HEK293 (cell line): ENCODE measurements around the gene NUMB.

Source experiments
- CTCF ChIA-PET: fragments of 350-600 bp; formaldehyde crosslinking; extraction: SDS; loops from one replicate; lab custom pipeline; 2021; ENCODE audit warnings: antibody characterized with exemption; lab: Yijun Ruan, JAX
- POLR2A ChIA-PET: fragments of 300-600 bp; formaldehyde crosslinking; extraction: SDS; loops from one replicate; lab custom pipeline; 2020; ENCODE audit warnings: antibody characterized with exemption, inconsistent platforms; lab: Yijun Ruan, JAX
- H3K27ac ChIP-seq: fragments of 200-500 bp; sonication (Bioruptor generic); 2 replicates; pipeline ENCODE4 v1.5.1; 2014; ENCODE audit warnings: low read depth, low read length, control low read depth, inconsistent platforms; ENCODE audit errors: extremely low read depth
- H3K36me3 ChIP-seq, 2 experiments: fragments of 200-500 bp in 1 of 2; sonication (Bioruptor generic) in 1 of 2; 1 replicate in 1 of 2; 2 replicates in 1 of 2; pipeline ENCODE4 v1.5.1; 2014 to 2017; ENCODE audit warnings: inconsistent platforms in 2 of 2, low read length in 2 of 2; ENCODE audit not compliant: control insufficient read depth in 2 of 2, insufficient read depth in 1 of 2
- H3K4me1 ChIP-seq: fragments of 200-500 bp; sonication (Bioruptor generic); 2 replicates; pipeline ENCODE4 v1.5.1; 2014; ENCODE audit warnings: mild to moderate bottlenecking, low read length, inconsistent platforms; ENCODE audit not compliant: control insufficient read depth, insufficient read depth
- H3K4me3 ChIP-seq: 2 replicates; pipeline ENCODE4 v1.5.1; 2011; ENCODE audit warnings: low read depth, mild to moderate bottlenecking, control low read depth, low read length, moderate library complexity
- H3K9me3 ChIP-seq: fragments of 200-500 bp; sonication (Bioruptor generic); 2 replicates; pipeline ENCODE4 v1.5.1; 2014; ENCODE audit warnings: low read depth, low read length, inconsistent platforms; ENCODE audit not compliant: control insufficient read depth, insufficient read depth
- BCL11B ChIP-seq: fragments of 450-650 bp; formaldehyde crosslinking; IDR thresholded peaks from 2 replicates; pipeline ENCODE4 v1.5.1; 2016; ENCODE audit warnings: low read depth, missing biosample characterization, missing genetic modification characterization
- EGR2 ChIP-seq: fragments of 450-650 bp; formaldehyde crosslinking; IDR thresholded peaks from 2 replicates; pipeline ENCODE4 v1.5.1; 2016; ENCODE audit warnings: low read depth, missing biosample characterization, missing genetic modification characterization
- GLI2 ChIP-seq: fragments of 450-650 bp; formaldehyde crosslinking; IDR thresholded peaks from 2 replicates; pipeline ENCODE4; 2017; ENCODE audit warnings: missing biosample characterization, missing genetic modification characterization, low read depth, borderline replicate concordance
- GLI4 ChIP-seq: fragments of 450-650 bp; formaldehyde crosslinking; IDR thresholded peaks from 2 replicates; pipeline ENCODE4 v1.5.1; 2016; ENCODE audit warnings: missing biosample characterization, missing genetic modification characterization
- GLIS1 ChIP-seq: fragments of 450-650 bp; formaldehyde crosslinking; IDR thresholded peaks from 2 replicates; pipeline ENCODE4 v1.5.1; 2016; ENCODE audit warnings: missing biosample characterization, missing genetic modification characterization
- GLIS2 ChIP-seq: fragments of 450-650 bp; formaldehyde crosslinking; IDR thresholded peaks from 2 replicates; pipeline ENCODE4 v1.5.1; 2016; ENCODE audit warnings: missing biosample characterization, missing genetic modification characterization
- KLF9 ChIP-seq: fragments of 450-650 bp; formaldehyde crosslinking; IDR thresholded peaks from 2 replicates; pipeline ENCODE4 v1.5.1; 2016; ENCODE audit warnings: missing biosample characterization, missing genetic modification characterization, low read depth
- SP7 ChIP-seq: fragments of 450-650 bp; formaldehyde crosslinking; IDR thresholded peaks from 2 replicates; pipeline ENCODE4 v1.5.1; 2016; ENCODE audit warnings: missing biosample characterization, missing genetic modification characterization
- TCF7L2 ChIP-seq: IDR thresholded peaks from 2 replicates; pipeline ENCODE4 v1.6.1; 2011; ENCODE audit warnings: low read depth, mild to moderate bottlenecking, inconsistent platforms, low read length, moderate library complexity, borderline replicate concordance
- YY2 ChIP-seq: fragments of 450-650 bp; formaldehyde crosslinking; IDR thresholded peaks from 2 replicates; pipeline ENCODE4 v1.5.1; 2016; ENCODE audit warnings: missing biosample characterization, missing genetic modification characterization
- ZBTB17 ChIP-seq: fragments of 450-650 bp; formaldehyde crosslinking; IDR thresholded peaks from 2 replicates; pipeline ENCODE4 v1.5.1; 2016; ENCODE audit warnings: missing biosample characterization, missing genetic modification characterization
- ZBTB20 ChIP-seq: fragments of 450-650 bp; formaldehyde crosslinking; IDR thresholded peaks from 2 replicates; pipeline ENCODE4 v1.5.1; 2016; ENCODE audit warnings: missing biosample characterization, missing genetic modification characterization
- ZBTB8A ChIP-seq: fragments of 450-650 bp; formaldehyde crosslinking; IDR thresholded peaks from 2 replicates; pipeline ENCODE4 v1.5.1; 2016; ENCODE audit warnings: missing biosample characterization, missing genetic modification characterization
- ZEB2 ChIP-seq: fragments of 450-650 bp; formaldehyde crosslinking; IDR thresholded peaks from 2 replicates; pipeline ENCODE4 v1.5.1; 2016; ENCODE audit warnings: missing biosample characterization, missing genetic modification characterization
- ZFHX2 ChIP-seq: fragments of 450-650 bp; formaldehyde crosslinking; conservative IDR thresholded peaks from 2 replicates; pipeline ENCODE4 v1.5.1; 2016; ENCODE audit warnings: missing biosample characterization, missing genetic modification characterization
- ZFP3 ChIP-seq: fragments of 450-650 bp; formaldehyde crosslinking; IDR thresholded peaks from 2 replicates; pipeline ENCODE4 v1.5.1; 2016; ENCODE audit warnings: low read depth, missing biosample characterization, missing genetic modification characterization
- ZNF146 ChIP-seq: fragments of 450-650 bp; formaldehyde crosslinking; IDR thresholded peaks from 2 replicates; pipeline ENCODE4 v1.5.1; 2016; ENCODE audit warnings: missing biosample characterization, missing genetic modification characterization
- ZNF214 ChIP-seq: fragments of 450-650 bp; formaldehyde crosslinking; IDR thresholded peaks from 2 replicates; pipeline ENCODE4 v1.5.1; 2017; ENCODE audit warnings: missing biosample characterization, mild to moderate bottlenecking, missing genetic modification characterization, borderline replicate concordance
- ZNF335 ChIP-seq: fragments of 450-650 bp; formaldehyde crosslinking; conservative IDR thresholded peaks from 2 replicates; pipeline ENCODE4 v1.5.1; 2016; ENCODE audit warnings: missing biosample characterization, missing genetic modification characterization
- ZNF391 ChIP-seq: fragments of 450-650 bp; formaldehyde crosslinking; IDR thresholded peaks from 2 replicates; pipeline ENCODE4 v1.5.1; 2016; ENCODE audit warnings: low read depth, missing biosample characterization, missing genetic modification characterization, borderline replicate concordance
- ZNF423 ChIP-seq: fragments of 450-650 bp; formaldehyde crosslinking; IDR thresholded peaks from 2 replicates; pipeline ENCODE4 v1.5.1; 2016; ENCODE audit warnings: missing biosample characterization, missing genetic modification characterization
- ZNF48 ChIP-seq: fragments of 450-650 bp; formaldehyde crosslinking; IDR thresholded peaks from 2 replicates; pipeline ENCODE4 v1.5.1; 2016; ENCODE audit warnings: missing biosample characterization, missing genetic modification characterization
- ZNF555 ChIP-seq: fragments of 450-650 bp; formaldehyde crosslinking; conservative IDR thresholded peaks from 2 replicates; pipeline ENCODE4 v1.5.1; 2017; ENCODE audit warnings: missing biosample characterization, mild to moderate bottlenecking, missing genetic modification characterization, inconsistent platforms
- ZNF600 ChIP-seq: fragments of 450-650 bp; formaldehyde crosslinking; IDR thresholded peaks from 2 replicates; pipeline ENCODE4 v1.5.1; 2016; ENCODE audit warnings: missing biosample characterization, missing genetic modification characterization
- ZNF654 ChIP-seq: fragments of 450-650 bp; formaldehyde crosslinking; IDR thresholded peaks from 2 replicates; pipeline ENCODE4 v1.5.1; 2016; ENCODE audit warnings: low read depth, missing biosample characterization, missing genetic modification characterization
- ZNF76 ChIP-seq: fragments of 450-650 bp; formaldehyde crosslinking; IDR thresholded peaks from 2 replicates; pipeline ENCODE4; 2016; ENCODE audit warnings: low read depth, missing biosample characterization, missing genetic modification characterization, borderline replicate concordance
- ZSCAN23 ChIP-seq: fragments of 450-650 bp; formaldehyde crosslinking; IDR thresholded peaks from 2 replicates; pipeline ENCODE4 v1.5.1; 2016; ENCODE audit warnings: missing biosample characterization, missing genetic modification characterization
- ZSCAN30 ChIP-seq: fragments of 450-650 bp; IDR thresholded peaks from 2 replicates; pipeline ENCODE4 v1.5.1; 2018; ENCODE audit warnings: missing biosample characterization, mild to moderate bottlenecking, missing genetic modification characterization, moderate library complexity
- ZXDB ChIP-seq: fragments of 450-650 bp; formaldehyde crosslinking; IDR thresholded peaks from 2 replicates; pipeline ENCODE4 v1.5.1; 2016; ENCODE audit warnings: missing biosample characterization, missing genetic modification characterization
- TF ChIP-seq, protein P1 (sequence below): fragments of 450-650 bp; formaldehyde crosslinking; IDR thresholded peaks from 2 replicates; pipeline ENCODE4 v1.5.1; 2017; ENCODE audit warnings: missing biosample characterization, missing genetic modification characterization
- TF ChIP-seq, protein P2 (sequence below): fragments of 450-650 bp; formaldehyde crosslinking; IDR thresholded peaks from 2 replicates; pipeline ENCODE4 v1.5.1; 2016; ENCODE audit warnings: missing biosample characterization, missing genetic modification characterization
- TF ChIP-seq, protein P3 (sequence below): fragments of 450-650 bp; formaldehyde crosslinking; IDR thresholded peaks from 2 replicates; pipeline ENCODE4 v1.5.1; 2016; ENCODE audit warnings: missing biosample characterization, missing genetic modification characterization

NUMB gene

DNA sequence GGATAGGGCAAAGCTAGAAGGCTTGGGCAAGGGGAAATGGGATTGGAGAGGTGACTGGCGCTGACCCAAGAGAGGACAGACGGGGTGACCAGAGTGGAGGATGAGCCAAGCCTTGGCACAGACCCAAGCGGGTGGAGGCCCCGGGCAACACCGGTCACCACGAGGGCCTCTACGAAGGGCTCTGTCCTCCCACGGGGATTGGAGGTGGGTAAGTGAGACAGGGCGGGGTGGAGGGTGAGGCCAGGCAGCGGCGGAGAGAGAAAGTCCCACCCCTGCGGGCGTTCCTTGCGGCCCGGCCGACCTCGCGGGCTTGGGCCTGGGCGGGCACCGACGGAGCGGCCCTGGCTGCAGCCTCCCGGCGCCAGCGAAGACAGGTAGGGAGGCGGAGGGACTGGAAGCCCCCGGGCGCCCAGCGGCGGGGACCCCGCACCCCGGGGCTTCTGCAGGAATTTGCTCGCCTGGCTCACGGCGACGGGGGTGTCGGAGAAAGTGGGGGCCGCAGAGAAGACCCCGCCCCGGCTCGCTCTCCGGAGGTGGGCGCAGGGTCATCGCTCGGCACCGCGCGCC is 221.0 kb downstream of the NUMB start, which contains the start of gene PAPLN:
TSS of gene PAPLN (plus strand) at position 288 of the 567 bp plus-strand sequence. CDS start 2,273 bp downstream, outside the sequence.
- ChIA-PET POLR2A (interaction anchor here (2.1 kb wide), 1 partner anchor 221 kb away, joined by 8 read pairs; the partner anchor contains the start of gene NUMB), CTCF (no interaction called here)
- H3K4me1 ChIP-seq = peaks cover 13% of the 10 kb centered on the region
- H3K27ac ChIP-seq = peak within 1 kb of the TSS; percentile 77
- peak within 1 kb of the TSS; percentile 54 for H3K4me3 ChIP-seq
- no peaks in the 10 kb centered on the region for H3K36me3 ChIP-seq
- no peaks in the 10 kb centered on the region for H3K9me3 ChIP-seq
- 0 out of 2 replicates have a peak, but pooled peaks have one; percentile 35 for TF ChIP-seq ZBTB17 (tag by site-specific recombination)
- no peak for TF ChIP-seq ZSCAN30 (tag by site-specific recombination)
- TF ChIP-seq ZNF76 (tag by site-specific recombination) = 0 out of 2 replicates have a peak, but pooled peaks have one; percentile 12
- TF ChIP-seq YY2 = no peak
- TF ChIP-seq, protein P1, sequence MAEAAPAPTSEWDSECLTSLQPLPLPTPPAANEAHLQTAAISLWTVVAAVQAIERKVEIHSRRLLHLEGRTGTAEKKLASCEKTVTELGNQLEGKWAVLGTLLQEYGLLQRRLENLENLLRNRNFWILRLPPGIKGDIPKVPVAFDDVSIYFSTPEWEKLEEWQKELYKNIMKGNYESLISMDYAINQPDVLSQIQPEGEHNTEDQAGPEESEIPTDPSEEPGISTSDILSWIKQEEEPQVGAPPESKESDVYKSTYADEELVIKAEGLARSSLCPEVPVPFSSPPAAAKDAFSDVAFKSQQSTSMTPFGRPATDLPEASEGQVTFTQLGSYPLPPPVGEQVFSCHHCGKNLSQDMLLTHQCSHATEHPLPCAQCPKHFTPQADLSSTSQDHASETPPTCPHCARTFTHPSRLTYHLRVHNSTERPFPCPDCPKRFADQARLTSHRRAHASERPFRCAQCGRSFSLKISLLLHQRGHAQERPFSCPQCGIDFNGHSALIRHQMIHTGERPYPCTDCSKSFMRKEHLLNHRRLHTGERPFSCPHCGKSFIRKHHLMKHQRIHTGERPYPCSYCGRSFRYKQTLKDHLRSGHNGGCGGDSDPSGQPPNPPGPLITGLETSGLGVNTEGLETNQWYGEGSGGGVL (tag by site-specific recombination) = peak; percentile 70
- TF ChIP-seq ZFHX2 = peak; percentile 85
- TF ChIP-seq ZBTB20 = peak; percentile 21; the same call in 1 of the 2 replicates
- TF ChIP-seq, protein P2, sequence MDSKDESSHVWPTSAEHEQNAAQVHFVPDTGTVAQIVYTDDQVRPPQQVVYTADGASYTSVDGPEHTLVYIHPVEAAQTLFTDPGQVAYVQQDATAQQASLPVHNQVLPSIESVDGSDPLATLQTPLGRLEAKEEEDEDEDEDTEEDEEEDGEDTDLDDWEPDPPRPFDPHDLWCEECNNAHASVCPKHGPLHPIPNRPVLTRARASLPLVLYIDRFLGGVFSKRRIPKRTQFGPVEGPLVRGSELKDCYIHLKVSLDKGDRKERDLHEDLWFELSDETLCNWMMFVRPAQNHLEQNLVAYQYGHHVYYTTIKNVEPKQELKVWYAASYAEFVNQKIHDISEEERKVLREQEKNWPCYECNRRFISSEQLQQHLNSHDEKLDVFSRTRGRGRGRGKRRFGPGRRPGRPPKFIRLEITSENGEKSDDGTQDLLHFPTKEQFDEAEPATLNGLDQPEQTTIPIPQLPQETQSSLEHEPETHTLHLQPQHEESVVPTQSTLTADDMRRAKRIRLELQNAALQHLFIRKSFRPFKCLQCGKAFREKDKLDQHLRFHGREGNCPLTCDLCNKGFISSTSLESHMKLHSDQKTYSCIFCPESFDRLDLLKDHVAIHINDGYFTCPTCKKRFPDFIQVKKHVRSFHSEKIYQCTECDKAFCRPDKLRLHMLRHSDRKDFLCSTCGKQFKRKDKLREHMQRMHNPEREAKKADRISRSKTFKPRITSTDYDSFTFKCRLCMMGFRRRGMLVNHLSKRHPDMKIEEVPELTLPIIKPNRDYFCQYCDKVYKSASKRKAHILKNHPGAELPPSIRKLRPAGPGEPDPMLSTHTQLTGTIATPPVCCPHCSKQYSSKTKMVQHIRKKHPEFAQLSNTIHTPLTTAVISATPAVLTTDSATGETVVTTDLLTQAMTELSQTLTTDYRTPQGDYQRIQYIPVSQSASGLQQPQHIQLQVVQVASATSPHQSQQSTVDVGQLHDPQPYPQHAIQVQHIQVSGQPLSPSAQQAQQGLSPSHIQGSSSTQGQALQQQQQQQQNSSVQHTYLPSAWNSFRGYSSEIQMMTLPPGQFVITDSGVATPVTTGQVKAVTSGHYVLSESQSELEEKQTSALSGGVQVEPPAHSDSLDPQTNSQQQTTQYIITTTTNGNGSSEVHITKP (tag by site-specific recombination) = peak; percentile 59
- TF ChIP-seq, protein P3, sequence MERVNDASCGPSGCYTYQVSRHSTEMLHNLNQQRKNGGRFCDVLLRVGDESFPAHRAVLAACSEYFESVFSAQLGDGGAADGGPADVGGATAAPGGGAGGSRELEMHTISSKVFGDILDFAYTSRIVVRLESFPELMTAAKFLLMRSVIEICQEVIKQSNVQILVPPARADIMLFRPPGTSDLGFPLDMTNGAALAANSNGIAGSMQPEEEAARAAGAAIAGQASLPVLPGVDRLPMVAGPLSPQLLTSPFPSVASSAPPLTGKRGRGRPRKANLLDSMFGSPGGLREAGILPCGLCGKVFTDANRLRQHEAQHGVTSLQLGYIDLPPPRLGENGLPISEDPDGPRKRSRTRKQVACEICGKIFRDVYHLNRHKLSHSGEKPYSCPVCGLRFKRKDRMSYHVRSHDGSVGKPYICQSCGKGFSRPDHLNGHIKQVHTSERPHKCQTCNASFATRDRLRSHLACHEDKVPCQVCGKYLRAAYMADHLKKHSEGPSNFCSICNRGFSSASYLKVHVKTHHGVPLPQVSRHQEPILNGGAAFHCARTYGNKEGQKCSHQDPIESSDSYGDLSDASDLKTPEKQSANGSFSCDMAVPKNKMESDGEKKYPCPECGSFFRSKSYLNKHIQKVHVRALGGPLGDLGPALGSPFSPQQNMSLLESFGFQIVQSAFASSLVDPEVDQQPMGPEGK (tag by site-specific recombination) = peak; percentile 67
- peak; percentile 55 for TF ChIP-seq GLIS2 (tag by site-specific recombination)
- peak; percentile 59 for TF ChIP-seq ZNF335
- TF ChIP-seq GLI2 (tag by site-specific recombination) = no peak
- TF ChIP-seq SP7 (tag by site-specific recombination) = 0 out of 2 replicates have a peak, but pooled peaks have one; percentile 30
- no peak for TF ChIP-seq ZSCAN23
- peak; percentile 89 for TF ChIP-seq ZNF600 (tag by site-specific recombination)
- TF ChIP-seq ZBTB8A (tag by site-specific recombination) = peak; percentile 69
- TF ChIP-seq ZNF654 (tag by site-specific recombination) = no peak
- 0 out of 2 replicates have a peak, but pooled peaks have one; percentile 43 for TF ChIP-seq EGR2 (tag by site-specific recombination)
- TF ChIP-seq ZNF423 (tag by site-specific recombination) = 0 out of 2 replicates have a peak, but pooled peaks have one; percentile 40
- no peak for TF ChIP-seq ZNF555 (tag by site-specific recombination)
- peak; percentile 31; the same call in 1 of the 2 replicates for TF ChIP-seq ZXDB (tag by site-specific recombination)
- no peak for TF ChIP-seq ZNF214 (tag by site-specific recombination)
- TF ChIP-seq ZFP3 (tag by site-specific recombination) = no peak
- 0 out of 2 replicates have a peak, but pooled peaks have one; percentile 21 for TF ChIP-seq KLF9 (tag by site-specific recombination)
- TF ChIP-seq BCL11B (tag by site-specific recombination) = peak; percentile 50; the same call in 1 of the 2 replicates
- TF ChIP-seq ZNF391 (tag by site-specific recombination) = 0 out of 2 replicates have a peak, but pooled peaks have one; percentile 21
- TF ChIP-seq ZNF146 (tag by site-specific recombination) = no peak
- TF ChIP-seq ZEB2 (tag by site-specific recombination) = 0 out of 2 replicates have a peak, but pooled peaks have one; percentile 50
- peak; percentile 39; the same call in 1 of the 2 replicates for TF ChIP-seq GLIS1 (tag by site-specific recombination)
- no peak for TF ChIP-seq GLI4 (tag by site-specific recombination)
- no peak for TF ChIP-seq ZNF48 (tag by site-specific recombination)
- no peak for TF ChIP-seq TCF7L2
